Subcutaneous adipose tissue (tissue), 4 donors: ENCODE data around the gene FAM53B. TPM values are rescaled to one million over a fixed set of nuclear protein-coding genes. Genes with fewer than 3 reads are reported as not detected.

ENCODE experiments used
- total RNA-seq, 4 donors: library from RNA; depleted of rRNA; stranded (reverse); fragments of >200 nt; gene quantifications; one replicate each; pipeline ENCODE4 v1.1.0, GENCODE V29; 2016
- TF ChIP-seq, protein P1 (sequence below): fragments of 450-650 bp; IDR thresholded peaks from one replicate; pipeline ENCODE4 v1.5.1; 2016; ENCODE audit warnings: low read depth, mild to moderate bottlenecking, control low read depth, antibody characterized with exemption, moderate library complexity

The FAM53B gene
- total RNA-seq, 4 donors from 2014 or later, result 13.5 to 39.2 (median 29.5) TPM

DNA sequence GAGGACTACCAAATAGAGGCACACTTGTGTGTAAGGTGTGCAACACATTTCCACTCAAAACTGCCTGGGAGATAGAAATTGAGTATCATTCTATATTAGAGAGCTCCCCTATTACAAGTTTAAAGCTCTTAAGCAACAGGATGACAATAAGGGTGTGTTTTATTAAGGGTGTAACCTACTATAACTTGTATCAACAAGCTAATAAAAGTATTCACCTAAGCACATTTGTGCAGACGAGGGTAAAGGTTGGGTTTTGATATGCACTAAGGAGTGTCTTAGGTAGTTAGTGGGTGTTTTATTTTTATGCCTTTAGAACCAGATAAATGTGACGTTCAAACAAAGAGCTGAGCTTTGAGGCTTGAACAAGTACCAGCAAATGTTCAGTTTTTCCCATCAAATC is 2.8 kb upstream of the FAM53B start:
- TF ChIP-seq, protein P1, sequence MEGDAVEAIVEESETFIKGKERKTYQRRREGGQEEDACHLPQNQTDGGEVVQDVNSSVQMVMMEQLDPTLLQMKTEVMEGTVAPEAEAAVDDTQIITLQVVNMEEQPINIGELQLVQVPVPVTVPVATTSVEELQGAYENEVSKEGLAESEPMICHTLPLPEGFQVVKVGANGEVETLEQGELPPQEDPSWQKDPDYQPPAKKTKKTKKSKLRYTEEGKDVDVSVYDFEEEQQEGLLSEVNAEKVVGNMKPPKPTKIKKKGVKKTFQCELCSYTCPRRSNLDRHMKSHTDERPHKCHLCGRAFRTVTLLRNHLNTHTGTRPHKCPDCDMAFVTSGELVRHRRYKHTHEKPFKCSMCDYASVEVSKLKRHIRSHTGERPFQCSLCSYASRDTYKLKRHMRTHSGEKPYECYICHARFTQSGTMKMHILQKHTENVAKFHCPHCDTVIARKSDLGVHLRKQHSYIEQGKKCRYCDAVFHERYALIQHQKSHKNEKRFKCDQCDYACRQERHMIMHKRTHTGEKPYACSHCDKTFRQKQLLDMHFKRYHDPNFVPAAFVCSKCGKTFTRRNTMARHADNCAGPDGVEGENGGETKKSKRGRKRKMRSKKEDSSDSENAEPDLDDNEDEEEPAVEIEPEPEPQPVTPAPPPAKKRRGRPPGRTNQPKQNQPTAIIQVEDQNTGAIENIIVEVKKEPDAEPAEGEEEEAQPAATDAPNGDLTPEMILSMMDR, result no peak

DNA sequence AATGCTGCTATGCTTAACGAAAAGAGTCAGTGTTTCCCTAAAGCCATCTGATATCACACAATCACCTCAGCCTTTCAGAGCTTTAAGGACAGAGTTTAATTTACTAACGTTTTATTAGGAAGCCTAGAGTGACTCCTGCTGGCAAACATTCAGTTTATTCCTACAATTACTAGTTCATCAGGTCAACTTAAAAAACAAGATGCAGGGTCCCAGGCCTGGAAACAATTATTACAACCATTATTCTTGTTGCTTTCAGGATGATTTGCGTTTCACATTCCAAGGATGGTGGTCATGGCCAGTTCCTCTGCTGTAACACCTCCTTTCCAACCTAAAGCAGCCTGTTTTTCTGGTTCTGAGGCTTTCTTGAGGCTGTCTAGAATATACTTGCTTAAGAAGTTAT is 1.5 kb upstream of the FAM53B start:
- TF ChIP-seq, protein P1, result no peak

DNA sequence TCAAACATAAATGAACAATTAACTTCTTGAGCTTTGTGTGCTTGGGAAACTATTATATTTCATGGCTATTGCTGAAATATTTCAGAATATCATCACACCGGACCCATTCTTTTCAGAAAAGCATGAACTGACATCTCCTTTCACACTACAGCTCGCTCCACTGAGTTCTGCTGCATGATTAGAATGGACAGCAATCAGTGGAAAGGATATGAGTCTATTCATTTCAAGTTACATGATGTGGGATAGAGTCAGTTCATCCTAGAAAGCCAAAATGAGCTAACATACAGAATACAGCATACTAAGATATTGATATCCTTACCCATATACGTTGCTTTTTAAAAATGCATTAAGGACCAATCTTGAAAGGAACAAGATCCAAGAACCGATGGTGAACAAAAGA is 1.1 kb upstream of the FAM53B start:
- TF ChIP-seq, protein P1, result no peak

DNA sequence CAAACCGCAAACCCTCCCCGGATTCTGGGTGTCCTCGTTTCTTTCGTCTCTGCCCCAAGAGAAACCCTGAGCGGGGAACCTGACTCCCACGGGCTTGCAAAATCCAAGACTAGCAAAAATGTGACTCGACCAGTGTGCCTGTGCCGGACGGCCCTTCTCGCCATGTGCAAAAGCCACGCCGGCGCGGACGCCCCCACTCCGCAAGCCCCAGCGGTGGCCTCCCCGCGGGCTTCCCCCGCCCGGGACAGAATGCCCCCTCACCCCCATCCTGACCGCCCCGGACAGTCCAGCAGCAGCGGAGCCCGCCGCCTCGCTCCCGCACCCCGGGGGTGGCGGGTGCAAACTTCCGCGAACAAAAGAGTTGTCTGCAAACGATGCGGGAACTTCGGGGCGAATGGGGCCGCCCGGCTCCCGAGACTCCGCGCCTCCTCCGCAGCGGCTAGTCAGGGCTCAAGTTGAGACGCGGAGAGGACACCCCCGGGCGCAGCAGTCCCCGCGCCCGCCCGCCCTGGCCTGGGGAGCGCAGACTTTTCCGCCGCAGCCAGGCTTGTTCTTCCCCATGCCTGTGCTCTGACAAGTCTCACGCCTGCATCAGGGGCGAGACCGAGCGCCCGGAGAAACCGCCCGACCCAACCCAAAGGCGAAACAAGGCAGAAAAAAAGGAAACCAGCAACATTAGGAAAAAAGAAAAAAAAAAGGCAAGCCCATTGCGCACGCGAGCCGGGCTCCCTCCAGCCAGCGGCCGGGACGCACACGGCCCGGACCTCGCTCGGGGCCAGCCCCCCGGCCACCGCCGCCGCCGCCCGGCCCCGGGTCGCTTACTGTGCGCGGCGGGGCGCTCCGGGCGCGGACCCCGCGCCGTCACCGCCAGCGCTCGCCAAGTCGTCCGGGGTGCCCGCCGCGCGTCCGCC is 732 bp downstream of the FAM53B start:
- TF ChIP-seq, protein P1, result no peak

DNA sequence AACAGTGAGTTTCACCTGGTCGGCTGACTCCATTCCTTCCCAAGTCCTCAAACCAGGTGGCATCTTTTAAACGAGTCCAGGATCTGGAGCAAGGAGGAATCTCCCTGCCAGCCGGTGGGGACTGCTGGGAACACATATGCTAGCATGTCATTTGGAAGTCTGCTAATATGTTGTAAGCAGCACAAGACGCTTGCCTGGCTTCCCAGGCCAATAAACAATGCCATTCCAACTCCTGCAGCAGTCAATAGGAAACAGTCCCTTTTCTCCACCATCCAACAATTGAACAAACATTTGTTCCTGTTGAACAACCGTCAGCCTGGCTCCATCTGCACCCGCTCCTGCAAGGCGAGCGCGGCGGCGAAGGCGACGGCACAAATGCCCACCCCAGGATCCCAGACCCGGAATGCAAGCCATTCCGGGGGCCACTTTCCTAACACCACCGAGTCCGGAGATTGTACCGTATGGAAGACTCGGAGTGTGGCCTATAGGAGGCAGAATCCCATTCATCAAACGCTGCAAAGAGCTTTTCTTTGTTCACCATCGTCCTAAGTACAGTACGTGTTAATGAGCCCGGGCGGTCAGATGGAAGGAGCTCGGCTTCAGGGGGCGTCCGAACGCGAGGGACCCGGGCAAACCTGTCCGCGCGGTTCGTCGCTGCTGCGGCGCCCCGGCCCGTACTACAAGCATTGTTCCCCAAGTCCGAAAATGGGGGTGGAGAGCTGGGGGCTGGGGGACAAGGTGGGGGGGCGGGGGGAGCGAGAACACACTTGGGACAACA is 1.6 kb downstream of the FAM53B start:
- TF ChIP-seq, protein P1, result no peak

DNA sequence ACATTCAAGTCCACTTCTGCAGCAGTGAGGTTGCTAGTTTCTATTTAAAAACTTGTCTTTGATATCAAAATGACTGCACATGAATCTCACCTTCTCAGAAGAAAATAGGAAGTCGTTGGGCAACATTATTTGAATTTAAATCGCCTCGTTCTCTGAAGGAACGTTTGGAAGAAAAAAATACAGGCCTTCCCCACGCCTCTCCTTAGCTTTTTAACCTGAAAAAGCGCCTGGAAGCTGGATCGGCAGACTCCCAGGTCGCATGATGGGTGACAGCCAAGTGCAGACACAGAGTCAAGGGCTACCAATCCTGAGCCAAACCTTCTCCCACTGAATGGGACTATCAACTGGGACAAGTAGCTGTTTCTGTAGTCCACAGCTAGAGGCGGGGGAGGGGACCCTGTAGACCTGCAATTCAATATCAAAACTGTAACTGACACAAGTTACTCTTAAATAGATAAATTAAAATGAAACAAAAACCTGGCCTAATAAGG is 2.2 kb downstream of the FAM53B start:
- TF ChIP-seq, protein P1, result no peak
